ENCODE data around the gene CS. TPM values are rescaled to one million over a fixed set of nuclear protein-coding genes. Genes with fewer than 3 reads are reported as not detected.
A peak's percentile ranks its signal among the peaks of the same experiment; 100 is the strongest.

CS gene
- polyA plus RNA-seq, 3 donors, result 55.7 to 156 (median 86.1) TPM

- Mint-ChIP-seq H3K4me3 (no peak overlapping the region), H3K4me1 (peaks cover 27% of the 10 kb centered on the region), H3K9me3 (no peaks in the 10 kb centered on the region), H3K36me3 (no peaks in the 10 kb centered on the region), H3K27me3 (ENCODE audit: low read depth in 3 of 3) (peaks cover 0 to 3% (median 0%) of the 10 kb centered on the region in 3 donors), H3K27ac (no peak overlapping the region)
- H3K9me3 ChIP-seq (replicated peaks in 1 of 2; ENCODE audit: control insufficient read depth in 1 of 2, insufficient read depth in 1 of 2, low read length in 2 of 2), result no peaks in the 10 kb centered on the region
- H3K4me2 ChIP-seq (replicated peaks; ENCODE audit: extremely low read depth, low read length, poor library complexity, severe bottlenecking), result no peak overlapping the region
- peaks cover 12% of the 10 kb centered on the region for H3K79me2 ChIP-seq (ENCODE audit: insufficient read depth, low read length)
- no peak overlapping the region for H3K27ac ChIP-seq (ENCODE audit: low read depth in 1 of 2, low read length in 2 of 2)
- 92% methylated on average over 3 of the region's 5 CpGs for WGBS (ENCODE audit: insufficient coverage)
- no peak for DNase-seq
- intact Hi-C loops (cut with micrococcal nuclease), result no loop called here
- TF ChIP-seq CTCF (IDR thresholded peaks at IDR 0.05), result no peak
- H3K4me1 ChIP-seq (ENCODE audit: control insufficient read depth in 1 of 2, insufficient read depth in 2 of 2, low read length in 2 of 2), result peaks cover 26 to 28% of the 10 kb centered on the region in 2 donors
- peaks cover 11% of the 10 kb centered on the region for H4K20me1 ChIP-seq (ENCODE audit: insufficient read depth, low read length)
- H3K27me3 ChIP-seq (ENCODE audit: control insufficient read depth in 2 of 2, insufficient read depth in 2 of 2, low read length in 2 of 2), result no peaks in the 10 kb centered on the region
- H3K9ac ChIP-seq (ENCODE audit: insufficient read depth, low read length, poor library complexity, severe bottlenecking), result no peak overlapping the region
- H2AFZ ChIP-seq (ENCODE audit: insufficient read depth, low read depth, low read length, poor library complexity, severe bottlenecking), result peak overlapping the region; percentile 29
- H3K36me3 ChIP-seq (replicated peaks in 1 of 2; ENCODE audit: control insufficient read depth in 1 of 2, insufficient read depth in 2 of 2, low read length in 2 of 2), result peaks cover 0 to 3% of the 10 kb centered on the region in 2 donors
- H3K4me3 ChIP-seq (replicated peaks in 1 of 3; ENCODE audit: low read depth in 2 of 3, low read length in 3 of 3), result no peak overlapping the region
These were observed 38.5 kb downstream of the CS start for GRCh38 chr12:56261503-56262232.

GRCh38 chr12:56260921-56261320 is 39.2 kb downstream of the CS start:
- peaks cover 3 to 10% of the 10 kb centered on the region in 2 donors for H3K36me3 ChIP-seq (replicated peaks in 1 of 2; ENCODE audit: control insufficient read depth in 1 of 2, insufficient read depth in 2 of 2, low read length in 2 of 2)
- peaks cover 14% of the 10 kb centered on the region for H4K20me1 ChIP-seq (ENCODE audit: insufficient read depth, low read length)
- Mint-ChIP-seq H3K4me1 (peaks cover 22% of the 10 kb centered on the region), H3K27me3 (ENCODE audit: low read depth in 3 of 3) (peaks cover 0 to 3% (median 0%) of the 10 kb centered on the region in 3 donors), H3K9me3 (no peaks in the 10 kb centered on the region), H3K36me3 (peaks cover 3 to 5% of the 10 kb centered on the region in 2 donors), H3K4me3 (no peak overlapping the region), H3K27ac (no peak overlapping the region)
- peak overlapping the region; percentile 29 for H2AFZ ChIP-seq (ENCODE audit: insufficient read depth, low read depth, low read length, poor library complexity, severe bottlenecking)
- H3K27me3 ChIP-seq (ENCODE audit: control insufficient read depth in 2 of 2, insufficient read depth in 2 of 2, low read length in 2 of 2), result no peaks in the 10 kb centered on the region
- no peak for DNase-seq
- no peak overlapping the region for H3K9ac ChIP-seq (ENCODE audit: insufficient read depth, low read length, poor library complexity, severe bottlenecking)
- no CpG with 5 or more reads among the region's 3 CpGs for WGBS (ENCODE audit: insufficient coverage)
- H3K9me3 ChIP-seq (replicated peaks in 1 of 2; ENCODE audit: control insufficient read depth in 1 of 2, insufficient read depth in 1 of 2, low read length in 2 of 2), result no peaks in the 10 kb centered on the region
- H3K79me2 ChIP-seq (ENCODE audit: insufficient read depth, low read length), result peaks cover 18% of the 10 kb centered on the region
- no peak overlapping the region for H3K4me3 ChIP-seq (replicated peaks in 1 of 3; ENCODE audit: low read depth in 2 of 3, low read length in 3 of 3)
- intact Hi-C loops (cut with micrococcal nuclease), result no loop called here
- H3K4me2 ChIP-seq (replicated peaks; ENCODE audit: extremely low read depth, low read length, poor library complexity, severe bottlenecking), result no peak overlapping the region
- no peak for TF ChIP-seq CTCF (IDR thresholded peaks at IDR 0.05)
- H3K4me1 ChIP-seq (ENCODE audit: control insufficient read depth in 1 of 2, insufficient read depth in 2 of 2, low read length in 2 of 2), result peaks cover 19 to 21% of the 10 kb centered on the region in 2 donors
- H3K27ac ChIP-seq (ENCODE audit: low read depth in 1 of 2, low read length in 2 of 2), result no peak overlapping the region

Data from CD14-positive monocyte (primary cell).